GM23338 (cell line): ENCODE measurements around the gene SCGN. TPM values are rescaled to one million over a fixed set of nuclear protein-coding genes. Genes with fewer than 3 reads are reported as not detected.

ENCODE experiments used
- ATAC-seq: fragments of 200-7000 bp; cut with Tn5 transposase; 3 replicates; pipeline ENCODE4 v1.9.1; 2020
- DNase-seq: peaks from one replicate; pipeline ENCODE4 v3.0.0-alpha.2; 2015; ENCODE audit warnings: low spot score
- H2AFZ ChIP-seq: fragments of 200-600 bp; sonication (generic); 2 replicates; pipeline ENCODE4 v1.8.0; 2016; ENCODE audit warnings: antibody characterized with exemption, mild to moderate bottlenecking, moderate library complexity
- H3F3A ChIP-seq: fragments of 200-600 bp; sonication (generic); replicated peaks from 2 replicates; pipeline ENCODE4 v1.8.0; 2017; ENCODE audit warnings: antibody characterized with exemption, mixed run types, low read depth
- H3K27ac ChIP-seq: fragments of 200-600 bp; sonication (generic); 2 replicates; pipeline ENCODE4 v1.6.1; 2016; ENCODE audit warnings: low read depth
- H3K27me3 ChIP-seq: fragments of 200-600 bp; sonication (generic); 2 replicates; pipeline ENCODE4 v1.8.0; 2016; ENCODE audit warnings: mild to moderate bottlenecking, mixed run types, moderate library complexity; ENCODE audit not compliant: insufficient read depth
- H3K36me3 ChIP-seq: fragments of 200-600 bp; sonication (generic); 2 replicates; pipeline ENCODE4 v1.8.0; 2016; ENCODE audit warnings: mild to moderate bottlenecking; ENCODE audit not compliant: insufficient read depth
- H3K4me1 ChIP-seq: fragments of 200-600 bp; sonication (generic); 2 replicates; pipeline ENCODE4 v1.8.0; 2016; ENCODE audit warnings: mild to moderate bottlenecking, moderate library complexity; ENCODE audit not compliant: insufficient read depth
- H3K4me2 ChIP-seq: fragments of 200-600 bp; sonication (generic); 2 replicates; pipeline ENCODE4 v1.7.1; 2017; ENCODE audit warnings: mixed run types
- H3K4me3 ChIP-seq: fragments of 200-600 bp; sonication (generic); 2 replicates; pipeline ENCODE4 v1.6.1; 2016; ENCODE audit warnings: mixed run types
- H3K79me2 ChIP-seq: fragments of 200-600 bp; sonication (generic); replicated peaks from 2 replicates; pipeline ENCODE4 v1.8.0; 2017; ENCODE audit warnings: mild to moderate bottlenecking; ENCODE audit not compliant: insufficient read depth
- H3K9me2 ChIP-seq: fragments of 200-600 bp; sonication (generic); 2 replicates; pipeline ENCODE4 v1.8.0; 2017; ENCODE audit not compliant: insufficient read depth
- H4K20me1 ChIP-seq: fragments of 200-600 bp; sonication (generic); replicated peaks from 2 replicates; pipeline ENCODE4 v1.8.0; 2017; ENCODE audit warnings: mild to moderate bottlenecking; ENCODE audit not compliant: insufficient read depth
- H3K27ac Mint-ChIP-seq: 2 replicates; pipeline ENCODE4 v1.8.0; 2020; ENCODE audit warnings: inconsistent platforms, mild to moderate bottlenecking, moderate library complexity, mixed read lengths
- H3K27me3 Mint-ChIP-seq: 3 replicates; pipeline ENCODE4 v1.8.0; 2022; ENCODE audit warnings: low read depth, mild to moderate bottlenecking, moderate library complexity, mixed read lengths, inconsistent platforms; ENCODE audit not compliant: insufficient read depth, poor library complexity
- H3K36me3 Mint-ChIP-seq: 3 replicates; pipeline ENCODE4 v1.8.0; 2021; ENCODE audit warnings: low read depth, mild to moderate bottlenecking, inconsistent platforms, moderate library complexity, mixed read lengths
- H3K4me1 Mint-ChIP-seq: 3 replicates; pipeline ENCODE4 v1.8.0; 2020; ENCODE audit warnings: mild to moderate bottlenecking, inconsistent platforms, mixed read lengths
- H3K4me3 Mint-ChIP-seq: 3 replicates; pipeline ENCODE4 v1.8.0; 2021; ENCODE audit warnings: moderate library complexity, mild to moderate bottlenecking, inconsistent platforms, mixed read lengths
- H3K9me3 Mint-ChIP-seq: 3 replicates; pipeline ENCODE4 v1.8.0; 2020; ENCODE audit warnings: moderate library complexity, mild to moderate bottlenecking, inconsistent platforms, mixed read lengths
- CREB1 ChIP-seq: fragments of 250-450 bp; sonication (Bioruptor Pico); IDR thresholded peaks from 2 replicates; pipeline ENCODE4 v1.5.0; 2020; ENCODE audit warnings: low read depth, mild to moderate bottlenecking, moderate library complexity
- CTCF ChIP-seq, 2 experiments: fragments of 200-600 bp in 1 of 2; sonication (generic) in 1 of 2; conservative IDR thresholded peaks; 2 replicates each; pipeline versions ENCODE4 v1.5.1 to v1.6.1; 2016 to 2017; ENCODE audit warnings: antibody characterized with exemption in 2 of 2, low read depth in 2 of 2, mild to moderate bottlenecking in 2 of 2, moderate library complexity in 1 of 2
- EZH2phosphoT487 ChIP-seq: fragments of 200-600 bp; sonication (generic); IDR thresholded peaks from one replicate; pipeline ENCODE4 v1.8.1; 2018; ENCODE audit warnings: antibody characterized with exemption; ENCODE audit not compliant: unreplicated experiment
- JUNB ChIP-seq: IDR thresholded peaks from one replicate; pipeline ENCODE4 v1.6.1; 2016; ENCODE audit warnings: antibody characterized with exemption; ENCODE audit not compliant: unreplicated experiment
- NANOG ChIP-seq: IDR thresholded peaks from 2 replicates; pipeline ENCODE4 v1.6.1; 2016; ENCODE audit warnings: antibody characterized with exemption, borderline replicate concordance
- REST ChIP-seq: IDR thresholded peaks from one replicate; pipeline ENCODE4 v1.6.1; 2018; ENCODE audit warnings: antibody characterized with exemption; ENCODE audit not compliant: unreplicated experiment
- STAT1 ChIP-seq: IDR thresholded peaks from one replicate; pipeline ENCODE4 v1.6.1; 2016; ENCODE audit warnings: antibody characterized with exemption; ENCODE audit not compliant: unreplicated experiment
- ZNF114 ChIP-seq: fragments of 250-450 bp; sonication (Bioruptor Pico); IDR thresholded peaks from 2 replicates; pipeline ENCODE4 v1.5.0; 2020; ENCODE audit warnings: mild to moderate bottlenecking, moderate library complexity
- ZNF331 ChIP-seq: fragments of 250-450 bp; sonication (Bioruptor Pico); IDR thresholded peaks from 2 replicates; pipeline ENCODE4 v1.5.0; 2020; ENCODE audit warnings: low read depth, mild to moderate bottlenecking, moderate library complexity
- polyA plus RNA-seq: library from polyadenylated mRNA; unstranded; fragments of >200 nt; fragmentation: Nextera tagmentation; extraction: Ambion mirVana; gene quantifications from 2 replicates; pipeline ENCODE4 v1.2.1, GENCODE V29; 2016
- total RNA-seq: library from RNA; depleted of rRNA; stranded (reverse); fragments of >200 nt; shearing (Covaris generic); gene quantifications from 2 replicates; pipeline ENCODE4 v1.2.3, GENCODE V29; 2014

The SCGN gene
- total and polyA plus RNA-seq, 2 experiments from 2014 or later, result not detected

DNA sequence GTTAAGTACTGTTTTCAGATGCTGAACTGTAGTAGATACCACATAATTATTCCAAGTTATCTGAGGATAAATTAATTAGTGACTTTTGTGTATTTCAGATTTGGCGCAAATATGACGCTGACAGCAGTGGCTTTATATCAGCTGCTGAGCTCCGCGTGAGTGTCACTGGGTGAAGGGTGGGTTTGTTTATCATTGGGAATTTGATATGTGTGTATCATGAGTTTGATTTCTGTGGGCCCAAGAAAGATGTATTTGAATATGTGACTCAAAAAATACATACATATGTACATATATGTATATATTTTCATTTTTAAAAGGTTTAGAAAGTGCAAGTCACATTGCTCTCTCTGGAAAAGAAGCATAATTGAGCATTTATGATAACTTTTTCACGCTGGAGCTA, 17.4 kb downstream of the SCGN start (continued):
- TF ChIP-seq JUNB, result no peak
- TF ChIP-seq CTCF (conservative IDR thresholded peaks at IDR 0.05; ENCODE audit: low read depth in 2 of 2), result no peak
- TF ChIP-seq ZNF331 (CRISPR knock-in tag), result no peak
- no peak for TF ChIP-seq EZH2phosphoT487

DNA sequence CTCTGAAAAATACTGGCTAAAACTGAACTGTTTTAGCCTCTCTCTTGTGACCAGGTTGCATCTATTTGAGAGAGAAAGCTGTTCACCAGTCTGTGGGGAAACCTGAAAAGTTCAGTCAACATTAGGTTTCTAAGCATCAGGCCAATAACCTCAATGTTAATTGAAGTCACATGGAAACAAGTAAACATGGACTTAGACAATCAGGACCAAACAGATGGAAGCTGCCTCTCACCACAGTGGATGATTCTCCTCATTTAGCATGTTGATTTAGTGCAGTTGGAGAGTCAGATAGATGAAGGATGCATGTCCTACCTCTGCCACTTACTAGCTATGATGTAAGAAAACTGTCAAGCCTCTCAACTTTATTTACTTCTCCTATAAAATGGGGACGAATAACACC, 18.2 kb downstream of the SCGN start:
- H3F3A ChIP-seq, result no peaks in the 10 kb centered on the region
- no peaks in the 10 kb centered on the region for H3K9me3 Mint-ChIP-seq
- TF ChIP-seq NANOG, result no peak
- TF ChIP-seq REST, result no peak
- H3K9me2 ChIP-seq, result no peaks in the 10 kb centered on the region; the same call in 1 of the 2 replicates
- H3K4me3 Mint-ChIP-seq, result no peak overlapping the region
- H3K4me1 Mint-ChIP-seq, result no peaks in the 10 kb centered on the region
- ATAC-seq, result no peak
- H3K27ac ChIP-seq, result no peak overlapping the region
- no peaks in the 10 kb centered on the region for H3K36me3 Mint-ChIP-seq
- no peaks in the 10 kb centered on the region for H3K4me1 ChIP-seq
- no peak overlapping the region for H3K4me2 ChIP-seq
- H3K27me3 ChIP-seq, result no peaks in the 10 kb centered on the region
- no peak for DNase-seq
- no peak overlapping the region for H3K4me3 ChIP-seq
- H2AFZ ChIP-seq, result no peak overlapping the region; the same call in 1 of the 2 replicates
- H3K27ac Mint-ChIP-seq, result no peak overlapping the region
- peaks cover 7% of the 10 kb centered on the region for H3K27me3 Mint-ChIP-seq
- H3K79me2 ChIP-seq, result no peaks in the 10 kb centered on the region
- no peaks in the 10 kb centered on the region for H4K20me1 ChIP-seq
- H3K36me3 ChIP-seq, result no peaks in the 10 kb centered on the region

GRCh38 chr6:25670793-25671513, 18.9 kb downstream of the SCGN start:
- no peaks in the 10 kb centered on the region for H3K36me3 ChIP-seq
- ATAC-seq (no peak), DNase-seq (peak; percentile 28)
- no peak overlapping the region for H3K27ac ChIP-seq
- H3K27me3 ChIP-seq, result no peaks in the 10 kb centered on the region
- H3K4me2 ChIP-seq, result no peak overlapping the region
- Mint-ChIP-seq H3K9me3 (no peaks in the 10 kb centered on the region), H3K4me3 (no peak overlapping the region), H3K27ac (no peak overlapping the region), H3K4me1 (no peaks in the 10 kb centered on the region), H3K36me3 (no peaks in the 10 kb centered on the region), H3K27me3 (peaks cover 7% of the 10 kb centered on the region)
- H2AFZ ChIP-seq, result no peak overlapping the region
- H4K20me1 ChIP-seq, result no peaks in the 10 kb centered on the region
- no peak overlapping the region for H3K4me3 ChIP-seq
- H3F3A ChIP-seq, result no peaks in the 10 kb centered on the region
- H3K79me2 ChIP-seq, result no peaks in the 10 kb centered on the region
- no peaks in the 10 kb centered on the region; the same call in 1 of the 2 replicates for H3K9me2 ChIP-seq
- no peaks in the 10 kb centered on the region for H3K4me1 ChIP-seq
- TF ChIP-seq JUNB, result no peak
- no peak for TF ChIP-seq CREB1 (CRISPR knock-in tag)
- TF ChIP-seq NANOG, result no peak
- no peak for TF ChIP-seq STAT1
- no peak for TF ChIP-seq EZH2phosphoT487
- no peak for TF ChIP-seq ZNF114 (CRISPR knock-in tag)
